ENCODE results near the gene NMT2.

NMT2 gene

GRCh38 chr10:15088428-15089261, 79.8 kb downstream of the NMT2 start, which contains the start of gene ACBD7:
TSS of gene ACBD7 (minus strand) at chr10:15088776. CDS start at chr10:15088728, 48 bp downstream.
- peak; percentile 96 for DNase-seq

GRCh38 chr10:15084502-15084922, 84.0 kb downstream of the NMT2 start:
- DNase-seq = no peak

- no peak for DNase-seq
Observed at GRCh38 chr10:15083674-15084501, 84.6 kb downstream of the NMT2 start.

GRCh38 chr10:15075421-15075820, 93.1 kb downstream of the NMT2 start:
- DNase-seq = no peak

- no peak for DNase-seq
Observed at GRCh38 chr10:15072358-15072757, 96.1 kb downstream of the NMT2 start.

- no peak for DNase-seq
Observed at GRCh38 chr10:15069230-15069629, 99.3 kb downstream of the NMT2 start.

GRCh38 chr10:15068802-15069201, 99.7 kb downstream of the NMT2 start:
- DNase-seq = no peak

- DNase-seq = no peak
Observed at GRCh38 chr10:15067154-15067553, 101.3 kb downstream of the NMT2 start.

GRCh38 chr10:15060638-15061037, 107.9 kb downstream of the NMT2 start:
- DNase-seq = no peak

GRCh38 chr10:15059914-15060313, 108.6 kb downstream of the NMT2 start:
- no peak for DNase-seq

GRCh38 chr10:15058689-15059088, 109.8 kb downstream of the NMT2 start:
- no peak for DNase-seq
